ENCODE measurements around the gene CADPS2. TPM values are rescaled to one million over a fixed set of nuclear protein-coding genes. Genes with fewer than 3 reads are reported as not detected.

Gene CADPS2
- total RNA-seq, 1 donor from 2014 or later = 10.1 TPM

GRCh38 chr7:122394512-122394911, 491.7 kb downstream of the CADPS2 start:
- Mint-ChIP-seq H3K4me1 (ENCODE audit: unreplicated experiment) (no peaks in the 10 kb centered on the region), H3K9me3 (no peaks in the 10 kb centered on the region), H3K27ac (no peak overlapping the region), H3K27me3 (peaks cover 4% of the 10 kb centered on the region), H3K36me3 (no peaks in the 10 kb centered on the region), H3K4me3 (no peak overlapping the region)
- TF ChIP-seq, protein P1, sequence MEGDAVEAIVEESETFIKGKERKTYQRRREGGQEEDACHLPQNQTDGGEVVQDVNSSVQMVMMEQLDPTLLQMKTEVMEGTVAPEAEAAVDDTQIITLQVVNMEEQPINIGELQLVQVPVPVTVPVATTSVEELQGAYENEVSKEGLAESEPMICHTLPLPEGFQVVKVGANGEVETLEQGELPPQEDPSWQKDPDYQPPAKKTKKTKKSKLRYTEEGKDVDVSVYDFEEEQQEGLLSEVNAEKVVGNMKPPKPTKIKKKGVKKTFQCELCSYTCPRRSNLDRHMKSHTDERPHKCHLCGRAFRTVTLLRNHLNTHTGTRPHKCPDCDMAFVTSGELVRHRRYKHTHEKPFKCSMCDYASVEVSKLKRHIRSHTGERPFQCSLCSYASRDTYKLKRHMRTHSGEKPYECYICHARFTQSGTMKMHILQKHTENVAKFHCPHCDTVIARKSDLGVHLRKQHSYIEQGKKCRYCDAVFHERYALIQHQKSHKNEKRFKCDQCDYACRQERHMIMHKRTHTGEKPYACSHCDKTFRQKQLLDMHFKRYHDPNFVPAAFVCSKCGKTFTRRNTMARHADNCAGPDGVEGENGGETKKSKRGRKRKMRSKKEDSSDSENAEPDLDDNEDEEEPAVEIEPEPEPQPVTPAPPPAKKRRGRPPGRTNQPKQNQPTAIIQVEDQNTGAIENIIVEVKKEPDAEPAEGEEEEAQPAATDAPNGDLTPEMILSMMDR (conservative IDR thresholded peaks at IDR 0.05) = no peak
- no peak for DNase-seq (ENCODE audit: extremely low spot score, unreplicated experiment)

DNA sequence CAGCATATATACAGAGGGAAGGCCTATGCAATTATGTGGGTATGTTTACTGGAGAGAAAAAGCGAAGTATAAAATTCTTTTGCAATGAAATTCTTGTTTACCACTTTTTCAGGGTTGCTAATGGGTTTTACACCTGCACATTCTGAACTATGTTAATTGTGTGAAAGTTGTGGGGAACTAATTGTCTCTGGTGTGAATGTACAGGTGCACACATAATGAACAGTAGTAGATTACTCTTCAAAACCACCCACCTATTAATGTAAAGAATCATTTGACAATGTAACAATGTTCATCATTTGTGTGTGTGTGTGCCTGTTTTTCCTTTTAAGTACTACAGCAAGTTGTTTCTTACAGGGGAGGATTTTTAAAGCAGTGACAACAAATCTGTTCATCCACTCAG, 501.7 kb downstream of the CADPS2 start:
- H3K27ac Mint-ChIP-seq = no peak overlapping the region
- no peaks in the 10 kb centered on the region for H3K27me3 Mint-ChIP-seq
- no peaks in the 10 kb centered on the region for H3K9me3 Mint-ChIP-seq
- no peaks in the 10 kb centered on the region for H3K4me1 Mint-ChIP-seq (ENCODE audit: unreplicated experiment)
- no peaks in the 10 kb centered on the region for H3K36me3 Mint-ChIP-seq
- TF ChIP-seq, protein P1 (conservative IDR thresholded peaks at IDR 0.05) = no peak
- DNase-seq (ENCODE audit: extremely low spot score, unreplicated experiment) = no peak
- H3K4me3 Mint-ChIP-seq = no peak overlapping the region

- no peak overlapping the region for H3K27ac Mint-ChIP-seq
- H3K4me3 Mint-ChIP-seq = no peak overlapping the region
- no peak for DNase-seq (ENCODE audit: extremely low spot score, unreplicated experiment)
- H3K27me3 Mint-ChIP-seq = no peaks in the 10 kb centered on the region
- no peaks in the 10 kb centered on the region for H3K36me3 Mint-ChIP-seq
- H3K9me3 Mint-ChIP-seq = no peaks in the 10 kb centered on the region
- TF ChIP-seq, protein P1 (conservative IDR thresholded peaks at IDR 0.05) = no peak
- no peaks in the 10 kb centered on the region for H3K4me1 Mint-ChIP-seq (ENCODE audit: unreplicated experiment)
Observed at GRCh38 chr7:122383934-122384333, 502.3 kb downstream of the CADPS2 start.

DNA sequence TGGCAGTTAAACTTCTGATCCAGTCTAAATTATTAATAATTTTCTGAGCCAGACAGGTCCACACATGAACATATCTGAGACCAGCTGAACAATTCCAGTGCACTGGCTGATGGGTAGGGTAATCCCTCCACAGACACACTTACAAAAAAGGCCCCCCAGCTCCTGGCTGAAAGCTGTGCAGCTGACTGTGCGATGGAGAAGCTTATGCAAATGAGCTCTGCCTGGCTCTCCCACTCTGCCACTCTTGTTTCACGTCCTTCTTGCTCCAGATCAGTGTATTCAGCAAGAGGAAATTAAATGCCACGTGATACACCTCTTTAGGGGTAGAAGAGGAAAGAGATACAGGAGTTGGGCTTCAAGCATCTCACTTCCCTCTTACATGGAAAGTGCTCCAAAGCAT, 505.3 kb downstream of the CADPS2 start:
- TF ChIP-seq, protein P1 (conservative IDR thresholded peaks at IDR 0.05) = no peak
- Mint-ChIP-seq H3K27ac (no peak overlapping the region), H3K9me3 (no peaks in the 10 kb centered on the region), H3K4me1 (ENCODE audit: unreplicated experiment) (no peaks in the 10 kb centered on the region), H3K4me3 (no peak overlapping the region), H3K27me3 (no peaks in the 10 kb centered on the region), H3K36me3 (no peaks in the 10 kb centered on the region)
- no peak for DNase-seq (ENCODE audit: extremely low spot score, unreplicated experiment)

GRCh38 chr7:122379491-122379890, 506.8 kb downstream of the CADPS2 start:
- no peaks in the 10 kb centered on the region for H3K27me3 Mint-ChIP-seq
- H3K9me3 Mint-ChIP-seq = no peaks in the 10 kb centered on the region
- no peak overlapping the region for H3K27ac Mint-ChIP-seq
- H3K4me3 Mint-ChIP-seq = no peak overlapping the region
- TF ChIP-seq, protein P1 (conservative IDR thresholded peaks at IDR 0.05) = no peak
- no peak for DNase-seq (ENCODE audit: extremely low spot score, unreplicated experiment)
- no peaks in the 10 kb centered on the region for H3K36me3 Mint-ChIP-seq
- no peaks in the 10 kb centered on the region for H3K4me1 Mint-ChIP-seq (ENCODE audit: unreplicated experiment)

DNA sequence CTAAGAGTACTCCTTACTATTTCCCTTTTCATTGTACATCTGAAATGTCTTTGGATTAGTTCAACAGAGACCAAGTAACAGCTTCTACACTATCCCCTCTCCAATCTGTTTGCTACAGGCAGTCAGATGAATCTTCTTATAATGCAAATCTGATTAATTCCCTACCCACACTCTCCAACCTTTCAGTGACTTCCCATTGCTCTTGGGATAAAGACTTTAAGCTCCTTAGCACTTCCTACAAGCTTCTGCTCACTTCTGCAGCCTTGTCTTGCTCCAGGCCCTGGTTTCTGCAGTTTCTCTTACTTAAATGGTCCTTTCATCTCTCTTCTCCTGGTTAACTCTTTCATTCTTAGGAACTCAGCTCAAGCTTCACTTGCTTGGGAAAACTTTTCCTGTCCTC, 516.5 kb downstream of the CADPS2 start:
- no peak for DNase-seq (ENCODE audit: extremely low spot score, unreplicated experiment)
- TF ChIP-seq, protein P1 (conservative IDR thresholded peaks at IDR 0.05) = no peak
- H3K9me3 Mint-ChIP-seq = no peaks in the 10 kb centered on the region
- H3K4me1 Mint-ChIP-seq (ENCODE audit: unreplicated experiment) = no peaks in the 10 kb centered on the region
- no peaks in the 10 kb centered on the region for H3K36me3 Mint-ChIP-seq
- H3K27me3 Mint-ChIP-seq = no peaks in the 10 kb centered on the region
- no peak overlapping the region for H3K4me3 Mint-ChIP-seq
- no peak overlapping the region for H3K27ac Mint-ChIP-seq
